Psoas muscle (tissue), 8 donors: ENCODE data around the gene ADAP1. TPM values are rescaled to one million over a fixed set of nuclear protein-coding genes. Genes with fewer than 3 reads are reported as not detected.
A peak's percentile ranks its signal among the peaks of the same experiment; 100 is the strongest.

Source experiments
- ATAC-seq, 4 donors: fragments of 200-7000 bp; cut with Tn5 transposase; one replicate each; pipeline ENCODE4 v1.9.1; 2020; ENCODE audit warnings: moderate library complexity in 3 of 4, mild to moderate bottlenecking in 2 of 4
- DNase-seq, 2 donors: peaks; one replicate each; pipeline ENCODE4 v3.0.0-alpha.2; 2020
- H3K27ac ChIP-seq: fragments of 200-600 bp; one replicate; pipeline ENCODE4 v1.8.0; 2022
- H3K27me3 ChIP-seq, 3 donors: fragments of 200-600 bp in 1 of 3; one replicate each; pipeline versions ENCODE4 v1.6.1 to v1.8.0; 2013 to 2022; ENCODE audit warnings: low read length in 2 of 3, mild to moderate bottlenecking in 2 of 3, moderate library complexity in 1 of 3; ENCODE audit not compliant: insufficient read depth in 3 of 3
- H3K36me3 ChIP-seq, 2 donors: fragments of 200-600 bp in 1 of 2; one replicate each; pipeline versions ENCODE4 v1.6.1 to v1.8.0; 2013 to 2022; ENCODE audit warnings: low read depth in 1 of 2, mild to moderate bottlenecking in 1 of 2, moderate library complexity in 1 of 2; ENCODE audit not compliant: insufficient read depth in 1 of 2
- H3K4me1 ChIP-seq: fragments of 200-600 bp; one replicate; pipeline ENCODE4 v1.8.0; 2022
- H3K4me3 ChIP-seq: fragments of 200-600 bp; one replicate; pipeline ENCODE4 v1.8.0; 2022; ENCODE audit warnings: mild to moderate bottlenecking
- H3K9me3 ChIP-seq: fragments of 200-600 bp; one replicate; pipeline ENCODE4 v1.8.0; 2022
- WGBS, 3 donors: extraction: QIAGEN DNeasy Blood & Tissue Kit; methylation state at CpG; one replicate each; pipeline versions ENCODE4 v1.1.6 to v1.1.7; 2013; 5-methylcytosine and 5-hydroxymethylcytosine counted together
- intact Hi-C, 2 donors: fragments of 100-400 bp; cut with DNase I; formaldehyde crosslinking; loops; one replicate each; pipeline versions ENCODE4 v1.11.0 to v1.14.2; 2022
- polyA plus RNA-seq, 3 donors: library from polyadenylated mRNA; stranded (reverse); fragments of 200-250 nt; gene quantifications; one replicate each; pipeline ENCODE4 v1.2.3, GENCODE V29; 2013
- total RNA-seq, 4 donors: library from RNA; stranded (reverse); fragmentation: NEBNext Ultra II Directional in 2 of 4; extraction: Animal tissue kit (Norgen Biotek cat#: 25700) in 2 of 4; gene quantifications; one replicate each; pipeline versions ENCODE4 v1.2.1 to v1.2.4, GENCODE V29; 2021 to 2023
- TF ChIP-seq, protein P1 (sequence below): fragments of 200-600 bp; IDR thresholded peaks from one replicate; pipeline ENCODE4 v1.8.0; 2022; ENCODE audit warnings: antibody characterized with exemption
- donor health status: healthy with polysubstance abuse.
- donor health status: DM: no; HTN: no; CAD: no; lungs with moderate emphysema.
- donor health status: Bipolar disorder and iron deficiency.
- donor health status: healthy.
- donor health status: DM: yes; HTN: yes; CAD: no.
- donor health status: DM: no; HTN: no; CAD: no.
- donor health status: DM: no; HTN: no; CAD: no.
- donor health status: DM: yes; HTN: yes; CAD: no.

The ADAP1 gene
- total and polyA plus RNA-seq, 7 donors = 0.18 to 1.4 (median 0.88) TPM

DNA sequence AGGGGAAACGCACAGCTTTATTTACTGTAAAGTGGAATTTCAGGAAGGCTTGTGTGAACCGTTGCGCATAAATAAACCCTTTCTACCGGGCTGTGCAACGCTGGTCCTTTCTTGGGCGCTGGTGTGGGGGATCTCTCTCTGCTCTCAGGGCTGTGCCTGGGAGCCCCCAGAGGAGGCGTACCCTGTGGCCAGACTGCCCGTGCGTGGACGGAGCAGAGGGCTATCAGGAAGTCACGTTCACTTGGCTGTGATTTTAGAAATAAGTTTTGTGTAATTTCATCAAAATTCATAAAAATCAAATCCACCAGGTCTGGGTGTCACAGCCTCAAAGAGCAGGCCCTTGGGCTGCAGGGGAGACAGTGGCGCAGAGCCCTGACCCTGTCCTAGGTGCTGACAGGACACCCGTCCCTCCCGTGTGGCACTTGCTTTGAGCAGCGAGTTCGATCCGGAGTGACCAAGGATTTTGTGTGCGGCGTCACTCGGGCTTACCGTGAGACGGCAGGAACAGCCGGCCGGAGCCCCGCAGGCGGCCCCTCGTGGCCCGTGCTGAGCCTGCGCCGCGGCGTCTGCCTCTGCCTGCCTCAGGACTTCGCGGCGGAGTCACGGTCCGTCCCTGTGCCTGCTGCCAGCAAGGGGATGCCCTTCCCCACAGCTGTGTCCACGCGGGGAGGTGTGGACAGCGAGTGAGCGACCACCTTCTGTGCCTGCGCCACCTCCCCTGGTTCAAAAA is 58.0 kb downstream of the ADAP1 start:
- ATAC-seq (no peak), DNase-seq (peak; percentile 8 to 42)
- intact Hi-C loops = no loop called here
- no peaks in the 10 kb centered on the region for H3K27me3 ChIP-seq
- TF ChIP-seq, protein P1, sequence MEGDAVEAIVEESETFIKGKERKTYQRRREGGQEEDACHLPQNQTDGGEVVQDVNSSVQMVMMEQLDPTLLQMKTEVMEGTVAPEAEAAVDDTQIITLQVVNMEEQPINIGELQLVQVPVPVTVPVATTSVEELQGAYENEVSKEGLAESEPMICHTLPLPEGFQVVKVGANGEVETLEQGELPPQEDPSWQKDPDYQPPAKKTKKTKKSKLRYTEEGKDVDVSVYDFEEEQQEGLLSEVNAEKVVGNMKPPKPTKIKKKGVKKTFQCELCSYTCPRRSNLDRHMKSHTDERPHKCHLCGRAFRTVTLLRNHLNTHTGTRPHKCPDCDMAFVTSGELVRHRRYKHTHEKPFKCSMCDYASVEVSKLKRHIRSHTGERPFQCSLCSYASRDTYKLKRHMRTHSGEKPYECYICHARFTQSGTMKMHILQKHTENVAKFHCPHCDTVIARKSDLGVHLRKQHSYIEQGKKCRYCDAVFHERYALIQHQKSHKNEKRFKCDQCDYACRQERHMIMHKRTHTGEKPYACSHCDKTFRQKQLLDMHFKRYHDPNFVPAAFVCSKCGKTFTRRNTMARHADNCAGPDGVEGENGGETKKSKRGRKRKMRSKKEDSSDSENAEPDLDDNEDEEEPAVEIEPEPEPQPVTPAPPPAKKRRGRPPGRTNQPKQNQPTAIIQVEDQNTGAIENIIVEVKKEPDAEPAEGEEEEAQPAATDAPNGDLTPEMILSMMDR = no peak
- H3K4me1 ChIP-seq = no peaks in the 10 kb centered on the region
- H3K27ac ChIP-seq = no peak overlapping the region
- WGBS, 3 donors = 90 to 93% (median 90%) methylated on average over 42 of the region's 42 CpGs
- peaks cover 0 to 50% of the 10 kb centered on the region in 2 donors for H3K36me3 ChIP-seq
- H3K4me3 ChIP-seq = no peak overlapping the region
- no peaks in the 10 kb centered on the region for H3K9me3 ChIP-seq

DNA sequence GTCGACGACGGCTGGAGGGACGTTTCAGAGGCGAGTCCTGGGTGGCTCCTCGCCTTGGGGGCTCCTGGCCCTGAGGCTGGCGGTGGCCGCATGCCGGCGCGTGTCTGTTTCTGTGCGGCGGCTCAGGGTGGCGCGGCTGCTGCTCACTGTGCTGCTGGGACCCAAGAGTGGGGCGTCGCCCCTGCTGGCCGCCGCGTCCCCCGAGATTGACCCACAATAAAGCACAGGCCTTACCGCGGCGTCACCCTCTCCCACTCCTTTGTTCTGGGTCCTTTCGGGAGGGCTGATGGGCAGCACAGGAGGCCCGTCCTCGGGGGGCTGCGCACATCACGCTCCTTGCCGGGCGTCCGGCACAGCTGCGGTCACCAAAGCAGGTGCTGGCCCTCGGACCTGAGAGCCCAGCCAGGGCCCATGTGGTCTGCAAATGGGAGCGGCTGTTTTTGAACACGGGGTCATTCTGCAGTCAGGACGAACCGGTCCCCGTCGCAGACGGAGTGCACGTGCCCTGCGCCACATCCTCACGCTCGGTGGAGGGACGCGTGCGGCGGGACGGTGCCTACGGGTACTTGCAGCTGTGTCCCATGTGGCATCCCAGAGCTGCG is 58.9 kb downstream of the ADAP1 start:
- WGBS, 3 donors = 94% methylated on average over 49 to 52 of the region's 52 CpGs
- no peak overlapping the region for H3K27ac ChIP-seq
- TF ChIP-seq, protein P1 = no peak
- DNase-seq = peak; percentile 15 to 46
- H3K36me3 ChIP-seq = peaks cover 0 to 59% of the 10 kb centered on the region in 2 donors
- no peaks in the 10 kb centered on the region for H3K9me3 ChIP-seq
- ATAC-seq = no peak
- no peaks in the 10 kb centered on the region for H3K4me1 ChIP-seq
- intact Hi-C loops = no loop called here
- H3K27me3 ChIP-seq = no peaks in the 10 kb centered on the region
- no peak overlapping the region for H3K4me3 ChIP-seq

DNA sequence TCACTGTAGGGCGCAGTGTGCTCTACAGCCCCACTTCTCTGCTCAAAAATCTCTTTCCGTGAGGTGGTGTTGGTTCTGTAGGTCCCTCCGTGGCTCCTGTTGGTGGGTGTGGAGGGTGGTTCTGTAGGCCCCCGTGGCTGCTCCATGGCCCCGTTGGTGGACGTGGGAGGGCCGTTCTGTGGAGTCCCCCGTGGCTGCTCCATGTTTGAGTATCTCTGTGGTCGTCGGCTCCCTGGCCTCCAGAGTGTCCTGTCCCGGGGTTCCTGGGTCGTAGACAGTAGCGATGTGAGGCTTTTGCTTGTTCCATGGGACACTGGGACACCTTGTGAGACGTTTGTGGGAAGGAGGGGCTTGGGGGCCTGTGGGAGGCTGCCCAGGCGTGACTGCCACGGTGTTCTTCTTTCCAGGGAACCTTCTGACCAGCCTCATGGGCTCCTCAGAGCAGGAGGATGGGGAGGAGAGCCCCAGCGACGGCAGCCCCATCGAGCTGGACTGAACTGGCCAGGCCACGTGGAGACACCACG is 59.5 kb downstream of the ADAP1 start:
- Histone ChIP-seq H3K27me3 (no peaks in the 10 kb centered on the region), H3K4me1 (no peaks in the 10 kb centered on the region), H3K27ac (no peak overlapping the region), H3K4me3 (no peak overlapping the region), H3K36me3 (peaks cover 0 to 61% of the 10 kb centered on the region in 2 donors), H3K9me3 (no peaks in the 10 kb centered on the region)
- WGBS, 3 donors = 87 to 94% (median 89%) methylated on average over 20 to 21 of the region's 21 CpGs
- intact Hi-C loops = no loop called here
- TF ChIP-seq, protein P1 = no peak
- ATAC-seq (no peak), DNase-seq (peak; percentile 13 to 53)

DNA sequence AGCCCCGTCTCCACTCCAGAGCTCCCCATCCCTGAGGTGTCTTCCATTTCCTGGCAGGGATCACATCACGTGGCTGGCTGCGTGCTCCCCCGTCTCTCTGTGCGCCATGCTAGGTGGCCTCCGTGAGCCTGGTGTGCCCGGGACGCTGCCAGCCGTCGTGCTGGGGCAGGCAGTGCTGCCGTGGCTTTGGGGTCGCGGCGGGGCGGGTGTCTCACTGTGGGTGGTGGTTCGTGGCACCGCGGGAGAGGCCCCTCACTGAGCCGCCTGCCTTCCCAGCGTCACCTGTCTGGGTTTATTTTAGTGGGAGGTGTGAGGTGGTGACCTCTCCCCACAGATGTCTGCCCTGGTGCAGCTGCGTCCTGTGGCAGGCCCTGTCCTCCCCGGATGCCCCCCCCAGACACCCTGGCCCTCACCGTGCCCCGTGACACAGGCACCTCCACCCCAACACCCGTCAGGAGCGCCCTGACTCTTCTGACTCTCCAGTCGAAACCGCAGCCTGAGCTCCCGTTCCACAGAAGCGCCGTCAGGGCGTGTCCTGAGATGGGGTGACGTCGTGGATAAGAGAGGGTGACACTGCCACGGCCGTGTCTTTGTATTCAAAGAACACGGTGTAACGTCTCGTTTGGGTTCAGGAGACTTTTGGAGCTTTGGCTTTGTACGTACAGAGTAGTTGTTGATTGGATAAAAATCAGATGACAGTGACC is 60.2 kb downstream of the ADAP1 start:
- TF ChIP-seq, protein P1 = no peak
- ATAC-seq = no peak
- Histone ChIP-seq H3K4me1 (no peaks in the 10 kb centered on the region), H3K4me3 (no peak overlapping the region), H3K9me3 (no peaks in the 10 kb centered on the region), H3K27me3 (no peaks in the 10 kb centered on the region), H3K36me3 (peaks cover 0 to 62% of the 10 kb centered on the region in 2 donors), H3K27ac (no peak overlapping the region)
- WGBS, 3 donors = 92 to 97% (median 93%) methylated on average over 38 to 40 of the region's 40 CpGs
- intact Hi-C loops = no loop called here
- DNase-seq = peak; percentile 12 to 60
